HEK293 (cell line): Measurements from ENCODE around the gene TACC2.

Source experiments
- CTCF ChIA-PET: fragments of 350-600 bp; formaldehyde crosslinking; extraction: SDS; loops from one replicate; lab custom pipeline; 2021; ENCODE audit warnings: antibody characterized with exemption; lab: Yijun Ruan, JAX
- POLR2A ChIA-PET: fragments of 300-600 bp; formaldehyde crosslinking; extraction: SDS; loops from one replicate; lab custom pipeline; 2020; ENCODE audit warnings: antibody characterized with exemption, inconsistent platforms; lab: Yijun Ruan, JAX
- H3K27ac ChIP-seq: fragments of 200-500 bp; sonication (Bioruptor generic); 2 replicates; pipeline ENCODE4 v1.5.1; 2014; ENCODE audit warnings: low read depth, low read length, control low read depth, inconsistent platforms; ENCODE audit errors: extremely low read depth
- H3K36me3 ChIP-seq, 2 experiments: fragments of 200-500 bp in 1 of 2; sonication (Bioruptor generic) in 1 of 2; 1 replicate in 1 of 2; 2 replicates in 1 of 2; pipeline ENCODE4 v1.5.1; 2014 to 2017; ENCODE audit warnings: inconsistent platforms in 2 of 2, low read length in 2 of 2; ENCODE audit not compliant: control insufficient read depth in 2 of 2, insufficient read depth in 1 of 2
- H3K4me1 ChIP-seq: fragments of 200-500 bp; sonication (Bioruptor generic); 2 replicates; pipeline ENCODE4 v1.5.1; 2014; ENCODE audit warnings: mild to moderate bottlenecking, low read length, inconsistent platforms; ENCODE audit not compliant: control insufficient read depth, insufficient read depth
- H3K4me3 ChIP-seq: 2 replicates; pipeline ENCODE4 v1.5.1; 2011; ENCODE audit warnings: low read depth, mild to moderate bottlenecking, control low read depth, low read length, moderate library complexity
- H3K9me3 ChIP-seq: fragments of 200-500 bp; sonication (Bioruptor generic); 2 replicates; pipeline ENCODE4 v1.5.1; 2014; ENCODE audit warnings: low read depth, low read length, inconsistent platforms; ENCODE audit not compliant: control insufficient read depth, insufficient read depth
- AEBP2 ChIP-seq: fragments of 450-650 bp; formaldehyde crosslinking; IDR thresholded peaks from 2 replicates; pipeline ENCODE4 v1.5.1; 2016; ENCODE audit warnings: missing biosample characterization, missing genetic modification characterization, borderline replicate concordance
- HOXA7 ChIP-seq: sonication (generic); formaldehyde crosslinking; IDR thresholded peaks from 2 replicates; pipeline ENCODE4 v1.8.1; 2022; ENCODE audit warnings: missing genetic modification reagents, borderline replicate concordance
- HOXD13 ChIP-seq: sonication (generic); formaldehyde crosslinking; IDR thresholded peaks from 2 replicates; pipeline ENCODE4 v1.8.0; 2022; ENCODE audit warnings: missing genetic modification reagents, borderline replicate concordance
- MEIS1 ChIP-seq: sonication (generic); formaldehyde crosslinking; IDR thresholded peaks from 2 replicates; pipeline ENCODE4 v1.8.1; 2022; ENCODE audit warnings: missing genetic modification reagents, mild to moderate bottlenecking, borderline replicate concordance
- OSR2 ChIP-seq: fragments of 450-650 bp; formaldehyde crosslinking; IDR thresholded peaks from 2 replicates; pipeline ENCODE4 v1.5.1; 2016; ENCODE audit warnings: missing biosample characterization, missing genetic modification characterization
- OVOL3 ChIP-seq: fragments of 450-650 bp; formaldehyde crosslinking; IDR thresholded peaks from 2 replicates; pipeline ENCODE4 v1.5.1; 2016; ENCODE audit warnings: missing biosample characterization, missing genetic modification characterization
- SETDB1 ChIP-seq: IDR thresholded peaks from one replicate; pipeline ENCODE4 v1.6.1; 2017; ENCODE audit warnings: mild to moderate bottlenecking, low read length, moderate library complexity, mixed read lengths; ENCODE audit not compliant: insufficient read length
- SP2 ChIP-seq: fragments of 450-650 bp; formaldehyde crosslinking; IDR thresholded peaks from 2 replicates; pipeline ENCODE4 v1.5.1; 2016; ENCODE audit warnings: missing biosample characterization, missing genetic modification characterization
- TRIM28 ChIP-seq: IDR thresholded peaks from 2 replicates; pipeline ENCODE4 v1.6.1; 2011; ENCODE audit warnings: low read length, control low read depth, borderline replicate concordance
- TSHZ1 ChIP-seq: fragments of 450-650 bp; formaldehyde crosslinking; IDR thresholded peaks from 2 replicates; pipeline ENCODE4 v1.5.1; 2016; ENCODE audit warnings: missing biosample characterization, missing genetic modification characterization, borderline replicate concordance
- ZBTB17 ChIP-seq: fragments of 450-650 bp; formaldehyde crosslinking; IDR thresholded peaks from 2 replicates; pipeline ENCODE4 v1.5.1; 2016; ENCODE audit warnings: missing biosample characterization, missing genetic modification characterization
- ZFP37 ChIP-seq: fragments of 450-650 bp; formaldehyde crosslinking; IDR thresholded peaks from 2 replicates; pipeline ENCODE4 v1.5.1; 2016; ENCODE audit warnings: missing biosample characterization, missing genetic modification characterization
- ZNF114 ChIP-seq: fragments of 450-650 bp; formaldehyde crosslinking; IDR thresholded peaks from 2 replicates; pipeline ENCODE4 v1.5.0; 2017; ENCODE audit warnings: missing biosample characterization, missing genetic modification characterization
- ZNF121 ChIP-seq: fragments of 450-650 bp; formaldehyde crosslinking; IDR thresholded peaks from 2 replicates; pipeline ENCODE4 v1.5.1; 2016; ENCODE audit warnings: missing biosample characterization, missing genetic modification characterization
- ZNF16 ChIP-seq: fragments of 450-650 bp; formaldehyde crosslinking; IDR thresholded peaks from 2 replicates; pipeline ENCODE4 v1.5.1; 2016; ENCODE audit warnings: low read depth, missing biosample characterization, missing genetic modification characterization
- ZNF18 ChIP-seq: fragments of 450-650 bp; formaldehyde crosslinking; IDR thresholded peaks from 2 replicates; pipeline ENCODE4 v1.5.1; 2016; ENCODE audit warnings: missing biosample characterization, missing genetic modification characterization
- ZNF266 ChIP-seq: fragments of 450-650 bp; formaldehyde crosslinking; IDR thresholded peaks from 2 replicates; pipeline ENCODE4 v1.5.1; 2016; ENCODE audit warnings: missing biosample characterization, missing genetic modification characterization, low read depth
- ZNF302 ChIP-seq: fragments of 450-650 bp; formaldehyde crosslinking; IDR thresholded peaks from 2 replicates; pipeline ENCODE4 v1.5.1; 2016; ENCODE audit warnings: missing biosample characterization, missing genetic modification characterization, low read depth
- ZNF341 ChIP-seq: fragments of 450-650 bp; formaldehyde crosslinking; IDR thresholded peaks from 2 replicates; pipeline ENCODE4; 2016; ENCODE audit warnings: low read depth, missing biosample characterization, missing genetic modification characterization
- ZNF488 ChIP-seq: fragments of 450-650 bp; formaldehyde crosslinking; IDR thresholded peaks from 2 replicates; pipeline ENCODE4 v1.5.1; 2016; ENCODE audit warnings: missing biosample characterization, missing genetic modification characterization
- ZNF513 ChIP-seq: fragments of 450-650 bp; IDR thresholded peaks from 2 replicates; pipeline ENCODE4 v1.5.1; 2018; ENCODE audit warnings: missing biosample characterization, missing genetic modification characterization
- ZNF530 ChIP-seq: fragments of 450-650 bp; formaldehyde crosslinking; IDR thresholded peaks from 2 replicates; pipeline ENCODE4 v1.5.1; 2016; ENCODE audit warnings: low read depth, missing biosample characterization, missing genetic modification characterization
- ZNF549 ChIP-seq: fragments of 450-650 bp; IDR thresholded peaks from 2 replicates; pipeline ENCODE4 v1.5.1; 2018; ENCODE audit warnings: missing biosample characterization, missing genetic modification characterization, mild to moderate bottlenecking, inconsistent platforms, moderate library complexity
- ZNF623 ChIP-seq: fragments of 450-650 bp; formaldehyde crosslinking; IDR thresholded peaks from 2 replicates; pipeline ENCODE4 v1.5.1; 2016; ENCODE audit warnings: missing biosample characterization, missing genetic modification characterization
- ZNF692 ChIP-seq: fragments of 450-650 bp; formaldehyde crosslinking; IDR thresholded peaks from 2 replicates; pipeline ENCODE4 v1.5.1; 2016; ENCODE audit warnings: missing biosample characterization, missing genetic modification characterization
- ZSCAN23 ChIP-seq: fragments of 450-650 bp; formaldehyde crosslinking; IDR thresholded peaks from 2 replicates; pipeline ENCODE4 v1.5.1; 2016; ENCODE audit warnings: missing biosample characterization, missing genetic modification characterization

Gene TACC2

GRCh38 chr10:121994429-121994941 lies 5.5 kb downstream of the TACC2 start (continued):
- TF ChIP-seq ZNF341 = no peak
- TF ChIP-seq ZNF488 (tag by site-specific recombination) = no peak
- TF ChIP-seq ZNF530 (tag by site-specific recombination) = no peak
- TF ChIP-seq ZNF16 (tag by site-specific recombination) = no peak
- no peak for TF ChIP-seq MEIS1 (CRISPR knock-in tag)
- TF ChIP-seq HOXD13 (CRISPR knock-in tag) = no peak
- TF ChIP-seq ZBTB17 = no peak
- no peak for TF ChIP-seq TSHZ1
- no peak for TF ChIP-seq AEBP2 (tag by site-specific recombination)
- no peak for TF ChIP-seq OVOL3

GRCh38 chr10:121998462-121998861 lies 9.5 kb downstream of the TACC2 start:
- ChIA-PET CTCF (interaction anchor here (0.6 kb wide), 1 partner anchor 1311 kb away, joined by 4 read pairs; no protein-coding TSS in a partner anchor), POLR2A (no interaction called here)
- Histone ChIP-seq H3K4me1 (no peaks in the 10 kb centered on the region), H3K27ac (no peak overlapping the region), H3K36me3 (no peaks in the 10 kb centered on the region), H3K4me3 (no peak overlapping the region), H3K9me3 (no peaks in the 10 kb centered on the region; the same call in 1 of the 2 replicates)
- TF ChIP-seq ZNF114 (tag by site-specific recombination) (no peak), ZNF623 (tag by site-specific recombination) (no peak), ZSCAN23 (no peak), SETDB1 (no peak), ZNF692 (no peak), ZNF121 (tag by site-specific recombination) (no peak), ZNF266 (tag by site-specific recombination) (no peak), ZNF18 (tag by site-specific recombination) (no peak), HOXA7 (CRISPR knock-in tag) (no peak), TRIM28 (no peak), ZNF549 (tag by site-specific recombination) (no peak), ZNF513 (tag by site-specific recombination) (no peak), ZNF302 (tag by site-specific recombination) (no peak), OSR2 (tag by site-specific recombination) (no peak), ZFP37 (tag by site-specific recombination) (no peak), SP2 (tag by site-specific recombination) (no peak)
